HL-60 (cell line): ENCODE data around the gene ABHD3.

Experiments
- DNase-seq, 2 experiments: peaks; one replicate each; pipeline ENCODE4 v3.0.0-alpha.2; 2010 to 2020; ENCODE audit warnings: low read depth in 1 of 2, low spot score in 1 of 2
- H3K27ac ChIP-seq: fragments of 250-450 bp; sonication (Bioruptor Pico); replicated peaks from 2 replicates; pipeline ENCODE4 v1.5.1; 2020; ENCODE audit warnings: mild to moderate bottlenecking, moderate library complexity
- H3K27me3 ChIP-seq: fragments of 250-450 bp; sonication (Bioruptor Pico); 2 replicates; pipeline ENCODE4 v1.5.1; 2021; ENCODE audit warnings: mild to moderate bottlenecking, moderate library complexity; ENCODE audit not compliant: insufficient read depth, poor library complexity, severe bottlenecking
- H3K4me3 ChIP-seq: replicated peaks from 2 replicates; pipeline ENCODE4 v1.5.1; 2011; ENCODE audit warnings: mild to moderate bottlenecking, control low read depth, low read length; ENCODE audit not compliant: insufficient read depth
- CTCF ChIP-seq: IDR thresholded peaks from one replicate; pipeline ENCODE4 v1.5.1; 2011; ENCODE audit warnings: low read length, control low read depth, inconsistent platforms; ENCODE audit not compliant: insufficient read depth
- GABPA ChIP-seq: IDR thresholded peaks from 2 replicates; pipeline ENCODE4 v1.6.1; 2012; ENCODE audit warnings: low read depth
- POLR2AphosphoS5 ChIP-seq: IDR thresholded peaks from 2 replicates; pipeline ENCODE4 v1.6.1; 2012; ENCODE audit warnings: low read depth
- REST ChIP-seq: IDR thresholded peaks from 2 replicates; pipeline ENCODE4 v1.6.1; 2012; ENCODE audit warnings: low read depth; ENCODE audit not compliant: insufficient replicate concordance
- SPI1 ChIP-seq: IDR thresholded peaks from 2 replicates; pipeline ENCODE4 v1.6.1; 2012; ENCODE audit warnings: low read depth, mild to moderate bottlenecking, borderline replicate concordance
- long read RNA-seq: library from polyadenylated mRNA; unstranded; transcript quantifications from one replicate; pipeline ENCODE4 v2.0.0, GENCODE V29; 2020

Gene ABHD3
- long read RNA-seq, transcript ABHD3-201 (9 exons, 2,064 nt), result major isoform, 66 of 161 reads
- long read RNA-seq, transcript ABHD3-209 (7 exons, 1,836 nt), result minor isoform, 40 of 161 reads
- long read RNA-seq, transcript ABHD3-202 (5 exons, 877 nt), result minor isoform, 13 of 161 reads
- long read RNA-seq, partial matches to known transcripts, result 5 of 161 reads
- long read RNA-seq, other reads (novel, unspliced or antisense), result 36 of 161 reads

- Histone ChIP-seq H3K4me3 (peak within 1 kb of the TSS; percentile 78), H3K27ac (peak within 1 kb of the TSS; percentile 63), H3K27me3 (no peaks in the 10 kb centered on the region)
- peak; percentile 77 to 96 for DNase-seq
- no peak for TF ChIP-seq GABPA
- TF ChIP-seq SPI1, result no peak
- no peak for TF ChIP-seq CTCF
- peak; percentile 53; the same call in 1 of the 2 replicates for TF ChIP-seq POLR2AphosphoS5
- TF ChIP-seq REST, result no peak
Observed at GRCh38 chr18:21704603-21705364, at the start of gene ABHD3. TSS of gene ABHD3 (minus strand) at chr18:21704774. CDS start at chr18:21704665, 109 bp downstream.

- no peaks in the 10 kb centered on the region for H3K27me3 ChIP-seq
- DNase-seq, result no peak
- H3K27ac ChIP-seq, result no peak overlapping the region
- TF ChIP-seq POLR2AphosphoS5, result no peak
- no peak for TF ChIP-seq CTCF
- no peak for TF ChIP-seq SPI1
- no peak for TF ChIP-seq GABPA
- no peak for TF ChIP-seq REST
- H3K4me3 ChIP-seq, result no peak overlapping the region
Observed at GRCh38 chr18:21747764-21748693, 43.5 kb upstream of the ABHD3 start.

GRCh38 chr18:21747268-21747667 lies 42.7 kb upstream of the ABHD3 start:
- H3K27me3 ChIP-seq, result no peaks in the 10 kb centered on the region
- no peak for DNase-seq
- no peak overlapping the region for H3K27ac ChIP-seq
- TF ChIP-seq CTCF (no peak), GABPA (no peak), REST (no peak), POLR2AphosphoS5 (no peak), SPI1 (no peak)
- no peak overlapping the region for H3K4me3 ChIP-seq
